Colonic mucosa (tissue), 4 donors: ENCODE results near the gene PMVK. TPM values are rescaled to one million over a fixed set of nuclear protein-coding genes. Genes with fewer than 3 reads are reported as not detected.
"Not testable (repeated sequence)": the region's sequence is repeated elsewhere in the genome, so short reads cannot be mapped to it uniquely, and the experiment has no call there.

Experiments used
- DNase-seq: peaks from one replicate; pipeline ENCODE4 v3.0.0-alpha.2; 2020
- H3K27ac ChIP-seq: fragments of 200-600 bp; one replicate; pipeline ENCODE4 v1.8.0; 2021
- H3K27me3 ChIP-seq: fragments of 200-600 bp; one replicate; pipeline ENCODE4 v1.8.0; 2021
- H3K36me3 ChIP-seq: fragments of 200-600 bp; one replicate; pipeline ENCODE4 v1.8.0; 2021
- H3K4me1 ChIP-seq: fragments of 200-600 bp; one replicate; pipeline ENCODE4 v1.8.0; 2021; ENCODE audit warnings: mild to moderate bottlenecking
- H3K4me3 ChIP-seq: fragments of 200-600 bp; one replicate; pipeline ENCODE4 v1.8.0; 2021
- H3K9ac ChIP-seq, 2 donors: one replicate each; pipeline ENCODE4 v1.7.0; 2013; ENCODE audit warnings: control low read depth in 2 of 2, low read depth in 2 of 2, low read length in 2 of 2
- H3K9me3 ChIP-seq: fragments of 200-600 bp; one replicate; pipeline ENCODE4 v1.8.0; 2021
- CTCF ChIP-seq: fragments of 200-600 bp; IDR thresholded peaks from one replicate; pipeline ENCODE4 v1.8.0; 2022; ENCODE audit warnings: antibody characterized with exemption, mild to moderate bottlenecking
- intact Hi-C: fragments of 100-400 bp; cut with DNase I; formaldehyde crosslinking; loops from one replicate; pipeline ENCODE4 v1.14.1; 2022
- total RNA-seq, 2 donors: library from RNA; stranded (reverse); fragmentation: NEBNext Ultra II Directional in 1 of 2; extraction: Animal tissue kit (Norgen Biotek cat#: 25700) in 1 of 2; gene quantifications; one replicate each; pipeline ENCODE4 v1.2.1, GENCODE V29; 2021
- donor health status: healthy.
- donor health status: DM: no; HTN: no; CAD: no.
- donor health status: DM: no; HTN: no; CAD: no.

PMVK gene
- total RNA-seq, 2 donors from 2014 or later = 32.0 to 46.5 TPM

DNA sequence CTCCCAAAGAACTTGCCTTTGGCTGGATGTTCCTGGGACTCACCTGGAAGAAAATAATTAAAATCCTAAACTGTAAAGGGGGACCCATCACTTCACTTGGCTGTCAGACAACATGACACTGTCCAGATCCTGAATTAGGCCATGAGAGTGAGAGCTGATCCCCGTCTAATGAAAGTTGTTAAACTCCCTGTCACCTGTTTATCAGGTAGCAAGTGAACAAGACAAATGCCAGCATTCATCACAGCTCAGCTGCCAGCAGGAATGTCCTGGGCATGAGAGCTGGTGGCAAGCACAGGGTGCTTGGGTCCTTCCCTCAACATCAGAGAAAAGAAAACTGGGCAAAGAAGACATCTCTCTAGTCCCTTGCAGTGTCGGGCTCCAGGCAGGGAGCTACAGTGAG lies 23.8 kb downstream of the PMVK start:
- no peaks in the 10 kb centered on the region for H3K9me3 ChIP-seq
- TF ChIP-seq CTCF = no peak
- H3K27ac ChIP-seq = no peak overlapping the region
- H3K4me1 ChIP-seq = no peaks in the 10 kb centered on the region
- DNase-seq = no peak
- H3K27me3 ChIP-seq = no peaks in the 10 kb centered on the region
- H3K36me3 ChIP-seq = no peaks in the 10 kb centered on the region
- no peak overlapping the region for H3K9ac ChIP-seq
- intact Hi-C loops = no loop called here
- no peak overlapping the region for H3K4me3 ChIP-seq

DNA sequence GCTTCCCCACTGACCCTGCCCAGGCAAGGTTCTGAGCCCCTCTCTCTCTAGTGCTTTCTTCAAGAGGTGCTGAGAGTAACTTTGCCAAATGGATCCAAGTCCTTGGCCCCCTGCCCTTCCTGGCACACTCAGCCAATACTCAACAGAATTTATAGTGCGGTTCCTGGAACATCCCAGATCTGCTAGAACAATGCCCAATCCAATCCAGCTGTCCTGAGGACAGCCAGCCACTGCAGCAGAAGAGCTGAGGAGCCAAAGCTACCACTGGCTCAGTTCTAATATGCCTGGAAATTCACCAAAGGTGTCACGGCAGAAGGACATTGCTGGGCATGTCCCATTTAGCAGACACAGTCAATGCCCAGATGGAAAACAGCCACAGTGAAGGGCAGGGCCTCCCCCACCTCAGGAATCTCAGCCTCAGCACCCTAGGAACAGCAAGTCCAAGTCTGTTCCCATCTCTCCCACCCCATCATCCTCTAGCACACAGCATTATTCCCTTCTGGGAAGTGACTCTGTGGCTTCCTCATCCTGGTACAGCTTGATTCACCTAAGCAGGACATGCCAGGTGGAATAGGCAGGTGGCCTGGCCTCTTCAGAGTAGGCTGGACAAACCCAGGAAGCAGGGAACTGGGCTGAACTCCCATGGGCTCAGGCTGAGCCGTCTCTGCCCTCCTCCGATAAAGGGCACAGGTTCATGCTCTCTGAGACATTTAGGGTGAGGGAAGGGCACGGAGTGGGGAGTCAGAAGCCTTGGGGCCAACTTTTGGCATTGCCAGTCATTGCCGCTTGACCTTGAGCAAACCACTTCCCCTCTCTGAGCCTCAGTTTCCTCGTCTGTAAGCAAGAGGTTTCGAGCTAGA lies 24.6 kb downstream of the PMVK start:
- Histone ChIP-seq H3K27me3 (no peaks in the 10 kb centered on the region), H3K9ac (no peak overlapping the region), H3K4me1 (no peaks in the 10 kb centered on the region), H3K9me3 (no peaks in the 10 kb centered on the region), H3K27ac (no peak overlapping the region), H3K36me3 (no peaks in the 10 kb centered on the region), H3K4me3 (no peak overlapping the region)
- no peak for DNase-seq
- no peak for TF ChIP-seq CTCF
- intact Hi-C loops = no loop called here

DNA sequence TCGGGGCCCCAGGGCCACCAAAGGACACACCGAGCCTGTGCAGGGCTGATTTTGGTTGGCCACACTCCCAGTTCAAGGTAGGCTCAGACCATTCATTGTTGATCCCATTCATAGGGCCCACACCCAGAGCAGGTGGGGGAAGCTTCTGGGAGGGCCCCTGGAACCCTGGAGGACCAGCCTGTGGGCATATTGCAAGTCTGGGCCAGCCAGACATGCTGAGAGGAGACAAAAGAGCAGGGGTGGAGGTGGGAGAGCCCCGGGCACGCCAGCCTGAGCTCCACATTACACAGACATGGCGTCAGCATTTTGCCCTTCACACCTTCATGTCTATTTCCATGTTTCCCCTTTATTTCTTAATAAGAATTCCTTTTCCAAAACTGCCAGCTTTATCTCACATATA lies 25.7 kb downstream of the PMVK start:
- intact Hi-C loops = no loop called here
- Histone ChIP-seq H3K27me3 (no peaks in the 10 kb centered on the region), H3K9me3 (no peaks in the 10 kb centered on the region), H3K9ac (no peak overlapping the region), H3K4me1 (no peaks in the 10 kb centered on the region), H3K4me3 (no peak overlapping the region), H3K27ac (no peak overlapping the region), H3K36me3 (no peaks in the 10 kb centered on the region)
- no peak for DNase-seq
- no peak for TF ChIP-seq CTCF

GRCh38 chr1:154908937-154909336 lies 27.6 kb downstream of the PMVK start:
- Histone ChIP-seq H3K27me3 (no peaks in the 10 kb centered on the region), H3K27ac (no peak overlapping the region), H3K9ac (no peak overlapping the region), H3K4me3 (no peak overlapping the region), H3K9me3 (no peaks in the 10 kb centered on the region), H3K4me1 (no peaks in the 10 kb centered on the region), H3K36me3 (no peaks in the 10 kb centered on the region)
- TF ChIP-seq CTCF = no peak
- intact Hi-C loops = loop anchor here (5.0 kb wide), 1 partner anchor 153 kb away; the partner anchor contains the start of gene EFNA4
- DNase-seq = no peak

GRCh38 chr1:154908129-154908528 lies 28.4 kb downstream of the PMVK start:
- not testable (repeated sequence) for DNase-seq, H3K27ac ChIP-seq, H3K9ac ChIP-seq, H3K27me3 ChIP-seq, H3K36me3 ChIP-seq, H3K4me1 ChIP-seq, H3K9me3 ChIP-seq, H3K4me3 ChIP-seq
- intact Hi-C loops = loop anchor here (5.0 kb wide), 1 partner anchor 154 kb away; the partner anchor contains the start of gene EFNA4

- intact Hi-C loops = loop anchor here (5.0 kb wide), 1 partner anchor 156 kb away; the partner anchor contains the start of gene EFNA4
- H3K27ac ChIP-seq = no peak overlapping the region
- DNase-seq = peak; percentile 23
Measured at GRCh38 chr1:154906621-154907081, 29.9 kb downstream of the PMVK start.

More at GRCh38 chr1:154906621-154907081, 29.9 kb downstream of the PMVK start:
- no peaks in the 10 kb centered on the region for H3K36me3 ChIP-seq
- peak; percentile 52 for TF ChIP-seq CTCF
- H3K4me3 ChIP-seq = no peak overlapping the region
- no peaks in the 10 kb centered on the region for H3K9me3 ChIP-seq
- H3K27me3 ChIP-seq = no peaks in the 10 kb centered on the region
- no peaks in the 10 kb centered on the region for H3K4me1 ChIP-seq
- no peak overlapping the region for H3K9ac ChIP-seq
